ENCODE measurements around the gene MICAL3. TPM values are rescaled to one million over a fixed set of nuclear protein-coding genes. Genes with fewer than 3 reads are reported as not detected.

MICAL3 gene
- polyA plus RNA-seq, 3 donors = 0.23 to 0.84 TPM; not detected in 1

DNA sequence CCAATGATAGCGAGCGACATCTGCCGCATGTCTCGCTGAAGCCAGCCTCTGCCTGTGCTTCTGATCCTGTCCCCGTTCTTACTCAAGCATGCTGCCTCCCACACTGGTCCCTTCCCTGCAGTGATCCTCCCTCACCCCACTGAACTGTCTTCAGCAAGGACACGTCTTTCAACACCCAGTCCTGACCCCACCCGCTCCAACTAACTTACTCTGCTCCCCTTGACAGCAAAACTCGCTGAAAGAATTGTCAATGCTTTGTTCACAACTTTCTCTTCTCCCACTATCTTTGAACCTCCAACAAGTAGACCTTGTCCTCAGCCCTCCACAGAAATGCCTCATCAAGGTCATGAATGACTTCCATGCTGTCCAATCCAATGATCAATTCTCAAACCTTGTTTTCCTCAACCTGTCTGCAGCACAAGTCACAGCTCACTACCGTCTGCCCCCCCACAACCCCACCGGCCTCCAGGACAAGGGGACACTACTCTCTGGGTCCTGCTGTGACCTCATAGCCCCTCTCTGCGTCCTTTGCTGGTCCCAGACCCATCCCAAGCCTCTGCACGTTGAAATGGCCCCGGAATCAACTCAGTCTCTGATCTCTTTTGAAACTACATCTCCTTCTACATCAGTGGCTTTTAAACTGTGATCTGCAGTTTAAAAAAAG is 108.0 kb downstream of the MICAL3 start:
- Histone ChIP-seq H3K4me3 (replicated peaks in 1 of 3; ENCODE audit: low read depth in 2 of 3, low read length in 3 of 3) (no peak overlapping the region), H3K9ac (ENCODE audit: insufficient read depth, low read length, poor library complexity, severe bottlenecking) (no peak overlapping the region), H2AFZ (ENCODE audit: insufficient read depth, low read depth, low read length, poor library complexity, severe bottlenecking) (no peak overlapping the region), H3K4me1 (ENCODE audit: control insufficient read depth in 1 of 2, insufficient read depth in 2 of 2, low read length in 2 of 2) (no peaks in the 10 kb centered on the region), H3K4me2 (replicated peaks; ENCODE audit: extremely low read depth, low read length, poor library complexity, severe bottlenecking) (no peak overlapping the region), H3K79me2 (ENCODE audit: insufficient read depth, low read length) (no peaks in the 10 kb centered on the region), H3K27ac (ENCODE audit: low read depth in 1 of 2, low read length in 2 of 2) (no peak overlapping the region), H3K36me3 (replicated peaks in 1 of 2; ENCODE audit: control insufficient read depth in 1 of 2, insufficient read depth in 2 of 2, low read length in 2 of 2) (no peaks in the 10 kb centered on the region), H4K20me1 (ENCODE audit: insufficient read depth, low read length) (no peaks in the 10 kb centered on the region), H3K9me3 (replicated peaks in 1 of 2; ENCODE audit: control insufficient read depth in 1 of 2, insufficient read depth in 1 of 2, low read length in 2 of 2) (no peaks in the 10 kb centered on the region), H3K27me3 (ENCODE audit: control insufficient read depth in 2 of 2, insufficient read depth in 2 of 2, low read length in 2 of 2) (no peaks in the 10 kb centered on the region)
- H3K27ac Mint-ChIP-seq = no peak overlapping the region
- whole genome bisulfite sequencing (ENCODE audit: insufficient coverage) = 85% methylated on average over 13 of the region's 13 CpGs
- H3K4me3 Mint-ChIP-seq = no peak overlapping the region
- H3K36me3 Mint-ChIP-seq = no peaks in the 10 kb centered on the region
- peaks cover 0 to 4% (median 0%) of the 10 kb centered on the region in 3 donors for H3K27me3 Mint-ChIP-seq (ENCODE audit: low read depth in 3 of 3)
- peaks cover 8% of the 10 kb centered on the region for H3K4me1 Mint-ChIP-seq
- intact Hi-C loops (cut with micrococcal nuclease) = no loop called here
- no peaks in the 10 kb centered on the region for H3K9me3 Mint-ChIP-seq
- TF ChIP-seq, protein P1, sequence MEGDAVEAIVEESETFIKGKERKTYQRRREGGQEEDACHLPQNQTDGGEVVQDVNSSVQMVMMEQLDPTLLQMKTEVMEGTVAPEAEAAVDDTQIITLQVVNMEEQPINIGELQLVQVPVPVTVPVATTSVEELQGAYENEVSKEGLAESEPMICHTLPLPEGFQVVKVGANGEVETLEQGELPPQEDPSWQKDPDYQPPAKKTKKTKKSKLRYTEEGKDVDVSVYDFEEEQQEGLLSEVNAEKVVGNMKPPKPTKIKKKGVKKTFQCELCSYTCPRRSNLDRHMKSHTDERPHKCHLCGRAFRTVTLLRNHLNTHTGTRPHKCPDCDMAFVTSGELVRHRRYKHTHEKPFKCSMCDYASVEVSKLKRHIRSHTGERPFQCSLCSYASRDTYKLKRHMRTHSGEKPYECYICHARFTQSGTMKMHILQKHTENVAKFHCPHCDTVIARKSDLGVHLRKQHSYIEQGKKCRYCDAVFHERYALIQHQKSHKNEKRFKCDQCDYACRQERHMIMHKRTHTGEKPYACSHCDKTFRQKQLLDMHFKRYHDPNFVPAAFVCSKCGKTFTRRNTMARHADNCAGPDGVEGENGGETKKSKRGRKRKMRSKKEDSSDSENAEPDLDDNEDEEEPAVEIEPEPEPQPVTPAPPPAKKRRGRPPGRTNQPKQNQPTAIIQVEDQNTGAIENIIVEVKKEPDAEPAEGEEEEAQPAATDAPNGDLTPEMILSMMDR (IDR thresholded peaks at IDR 0.05) = no peak
- no peak for DNase-seq

DNA sequence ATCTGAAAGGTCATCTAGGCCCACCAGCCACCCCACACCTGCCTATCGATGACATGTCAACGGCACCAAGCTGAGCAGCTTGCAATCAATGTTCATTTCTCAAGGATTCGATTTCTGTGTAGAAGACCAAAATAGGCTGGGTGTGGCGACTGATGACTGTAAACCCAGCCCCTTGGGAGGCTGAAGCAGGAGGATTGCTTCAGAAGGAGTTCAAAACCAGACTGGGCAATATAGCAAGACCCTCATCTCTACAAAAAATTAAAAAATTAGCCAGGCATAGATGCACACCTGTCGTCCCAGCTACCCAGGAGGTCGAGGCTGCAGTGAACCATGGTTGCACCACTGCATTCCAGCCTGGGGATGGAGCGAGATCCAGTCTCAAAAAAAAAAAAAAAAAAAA is 108.7 kb downstream of the MICAL3 start:
- no peak overlapping the region for H3K27ac Mint-ChIP-seq
- TF ChIP-seq, protein P1 (IDR thresholded peaks at IDR 0.05) = no peak
- Histone ChIP-seq H4K20me1 (ENCODE audit: insufficient read depth, low read length) (no peaks in the 10 kb centered on the region), H3K4me2 (replicated peaks; ENCODE audit: extremely low read depth, low read length, poor library complexity, severe bottlenecking) (no peak overlapping the region), H3K36me3 (replicated peaks in 1 of 2; ENCODE audit: control insufficient read depth in 1 of 2, insufficient read depth in 2 of 2, low read length in 2 of 2) (no peaks in the 10 kb centered on the region), H3K4me3 (replicated peaks in 1 of 3; ENCODE audit: low read depth in 2 of 3, low read length in 3 of 3) (no peak overlapping the region), H3K79me2 (ENCODE audit: insufficient read depth, low read length) (no peaks in the 10 kb centered on the region), H3K9ac (ENCODE audit: insufficient read depth, low read length, poor library complexity, severe bottlenecking) (no peak overlapping the region), H3K27me3 (ENCODE audit: control insufficient read depth in 2 of 2, insufficient read depth in 2 of 2, low read length in 2 of 2) (no peaks in the 10 kb centered on the region), H3K27ac (ENCODE audit: low read depth in 1 of 2, low read length in 2 of 2) (no peak overlapping the region), H3K9me3 (replicated peaks in 1 of 2; ENCODE audit: control insufficient read depth in 1 of 2, insufficient read depth in 1 of 2, low read length in 2 of 2) (no peaks in the 10 kb centered on the region), H3K4me1 (ENCODE audit: control insufficient read depth in 1 of 2, insufficient read depth in 2 of 2, low read length in 2 of 2) (no peaks in the 10 kb centered on the region), H2AFZ (ENCODE audit: insufficient read depth, low read depth, low read length, poor library complexity, severe bottlenecking) (no peak overlapping the region)
- no peaks in the 10 kb centered on the region for H3K36me3 Mint-ChIP-seq
- peaks cover 8% of the 10 kb centered on the region for H3K4me1 Mint-ChIP-seq
- 100% methylated on average over 3 of the region's 7 CpGs for WGBS (ENCODE audit: insufficient coverage)
- no peak overlapping the region for H3K4me3 Mint-ChIP-seq
- intact Hi-C loops (cut with micrococcal nuclease) = no loop called here
- no peaks in the 10 kb centered on the region for H3K9me3 Mint-ChIP-seq
- H3K27me3 Mint-ChIP-seq (ENCODE audit: low read depth in 3 of 3) = peaks cover 0 to 2% (median 0%) of the 10 kb centered on the region in 3 donors
- no peak for DNase-seq

Data from CD14-positive monocyte (primary cell).